ENCODE data around the gene PHLDB1. TPM values are rescaled to one million over a fixed set of nuclear protein-coding genes. Genes with fewer than 3 reads are reported as not detected.

PHLDB1 gene
- total and polyA plus RNA-seq, 2 of the 8 experiments (the other 6 are each of a cell fraction or from before 2014, with no cell fraction given): 53.9 to 74.8 TPM

- WGBS, 2 experiments (ENCODE audit: extremely low coverage in 1 of 2, insufficient coverage in 1 of 2, insufficient read length in 1 of 2, insufficient replicate concordance in 2 of 2, low coverage in 1 of 2, low lambda C conversion rate in 2 of 2, missing lambda C conversion rate in 1 of 2): 97% methylated on average over 10 of the region's 10 CpGs; no CpG with 5 or more reads in 1 of the 2 experiments
- Histone ChIP-seq H2BK120ac (replicated peaks; ENCODE audit: low read depth, low read length) (no peak overlapping the region), H2BK15ac (ENCODE audit: low read length) (no peak overlapping the region), H3K14ac (ENCODE audit: insufficient read length) (no peak overlapping the region), H3K9ac (replicated peaks in 1 of 4; ENCODE audit: extremely low read depth in 1 of 4, low read depth in 3 of 4, low read length in 3 of 4) (no peak overlapping the region), H3K18ac (ENCODE audit: extremely low read depth, low read length) (no peak overlapping the region), H3K36me3 (ENCODE audit: control insufficient read depth in 2 of 4, insufficient read depth in 4 of 4, low read length in 3 of 4) (peaks cover 16 to 72% (median 51%) of the 10 kb centered on the region in 4 experiments), H2BK12ac (ENCODE audit: low read depth, low read length) (no peak overlapping the region), H4K5ac (ENCODE audit: insufficient read length, low read depth, low read length) (no peak overlapping the region), H3K4me2 (ENCODE audit: insufficient read depth in 1 of 2, low read depth in 2 of 2, low read length in 2 of 2) (no peak overlapping the region), H3K56ac (replicated peaks; ENCODE audit: insufficient read length, low read depth, low read length) (no peak overlapping the region), H3K4me3 (ENCODE audit: extremely low read depth in 1 of 4, insufficient read depth in 2 of 4, low read depth in 3 of 4, low read length in 4 of 4) (no peak overlapping the region), H4K20me1 (replicated peaks in 1 of 2; ENCODE audit: control insufficient read depth in 1 of 2, insufficient read depth in 2 of 2, low read length in 2 of 2) (peaks cover 0 to 7% of the 10 kb centered on the region in 2 experiments), H3K4me1 (replicated peaks in 1 of 4; ENCODE audit: control insufficient read depth in 3 of 4, insufficient read depth in 4 of 4, low read length in 3 of 4) (no peaks in the 10 kb centered on the region), H3K27ac (ENCODE audit: low read depth, low read length) (no peak overlapping the region), H4K91ac (replicated peaks; ENCODE audit: insufficient read length, low read length) (no peak overlapping the region), H3K23me2 (ENCODE audit: low read depth, low read length) (no peaks in the 10 kb centered on the region), H3K79me2 (ENCODE audit: control insufficient read depth in 1 of 2, insufficient read depth in 2 of 2, low read length in 2 of 2) (no peaks in the 10 kb centered on the region), H3K79me1 (ENCODE audit: low read depth, low read length) (peaks cover 4% of the 10 kb centered on the region; the same call in 1 of the 2 replicates), H3K4ac (replicated peaks; ENCODE audit: insufficient read length, low read depth, low read length) (no peak overlapping the region), H3K23ac (ENCODE audit: insufficient read length) (no peak overlapping the region), H2AFZ (ENCODE audit: low read length) (no peak overlapping the region), H2AK5ac (ENCODE audit: low read depth, low read length) (no peak overlapping the region), H2BK5ac (ENCODE audit: low read depth, low read length) (peak overlapping the region; percentile 24; the same call in 1 of the 2 replicates), H4K8ac (ENCODE audit: extremely low read depth, insufficient read depth, low read length) (no peak overlapping the region), H3K27me3 (replicated peaks in 1 of 4; ENCODE audit: control insufficient read depth in 3 of 4, extremely low read depth in 1 of 4, insufficient read depth in 3 of 4, low read length in 3 of 4) (no peaks in the 10 kb centered on the region), H3K9me3 (ENCODE audit: insufficient read depth in 2 of 2, low read depth in 1 of 2, low read length in 1 of 2) (no peaks in the 10 kb centered on the region), H2BK20ac (ENCODE audit: low read length) (no peak overlapping the region)
- POLR2A ChIA-PET (ENCODE audit: partially characterized antibody): interaction anchor here (0.6 to 25.8 kb wide), 4 partner anchors 10 to 270 kb away, joined by 3 to 574 read pairs (median 171); partner anchors contain the start of gene PHLDB1
- DNase-seq (ENCODE audit: low read depth in 1 of 2, low spot score in 2 of 2): no peak
- TF ChIP-seq SP4 (IDR thresholded peaks at IDR 0.05; ENCODE audit: low read length) (no peak), TEAD4 (IDR thresholded peaks at IDR 0.05; ENCODE audit: low read depth, low read length) (no peak)
- FAIRE-seq: no peak
- CTCF ChIA-PET (ENCODE audit: partially characterized antibody): interaction anchor here (1.6 to 19.1 kb wide), 4 partner anchors 9 to 41 kb away, joined by 4 to 435 read pairs (median 28); partner anchors contain the start of gene PHLDB1
Observed at GRCh38 chr11:118644496-118644895, 37.1 kb downstream of the PHLDB1 start.

Measured in H1 (cell line).